Activated CD4-positive, alpha-beta T cell treated with anti-CD3 and anti-CD28 coated beads, Interleukin-2, amount 50 U/mL, for 24 hours (primary cell): ENCODE measurements around the gene FBXW4.
"Not testable (repeated sequence)": the region's sequence is repeated elsewhere in the genome, so short reads cannot be mapped to it uniquely, and the experiment has no call there.

Source experiments
- DNase-seq, 2 donors: peaks; one replicate each; pipeline ENCODE4 v3.0.0-alpha.2; 2020; ENCODE audit warnings: low read depth in 1 of 2, low spot score in 1 of 2

Gene FBXW4

GRCh38 chr10:101618871-101619270, 76.1 kb downstream of the FBXW4 start:
- DNase-seq = no peak

- DNase-seq = no peak
Observed at GRCh38 chr10:101617824-101618568, 77.0 kb downstream of the FBXW4 start.

GRCh38 chr10:101617102-101617823, 77.7 kb downstream of the FBXW4 start:
- no peak for DNase-seq

- no peak for DNase-seq
Observed at GRCh38 chr10:101616415-101617101, 78.4 kb downstream of the FBXW4 start.

- no peak for DNase-seq
Observed at GRCh38 chr10:101615525-101616116, 79.3 kb downstream of the FBXW4 start.

- no peak for DNase-seq
Observed at GRCh38 chr10:101614663-101615524, 80.1 kb downstream of the FBXW4 start.

GRCh38 chr10:101613646-101614045, 81.3 kb downstream of the FBXW4 start:
- DNase-seq = no peak

- no peak for DNase-seq
Observed at GRCh38 chr10:101612872-101613271, 82.1 kb downstream of the FBXW4 start.

GRCh38 chr10:101612086-101612485, 82.9 kb downstream of the FBXW4 start:
- no peak for DNase-seq

GRCh38 chr10:101611096-101611905, 83.7 kb downstream of the FBXW4 start:
- DNase-seq = no peak

GRCh38 chr10:101609481-101609880, 85.5 kb downstream of the FBXW4 start:
- DNase-seq = no peak

GRCh38 chr10:101607124-101607523, 87.8 kb downstream of the FBXW4 start:
- no peak for DNase-seq

- peak; percentile 44 to 52 for DNase-seq
Observed at GRCh38 chr10:101602761-101603398, 92.1 kb downstream of the FBXW4 start.

- no peak for DNase-seq
Observed at GRCh38 chr10:101601541-101601940, 93.4 kb downstream of the FBXW4 start.

GRCh38 chr10:101597091-101597900, 97.7 kb downstream of the FBXW4 start:
- no peak for DNase-seq

- DNase-seq = no peak
Observed at GRCh38 chr10:101595591-101596433, 99.2 kb downstream of the FBXW4 start.

GRCh38 chr10:101593331-101593730, 101.6 kb downstream of the FBXW4 start:
- not testable (repeated sequence) for DNase-seq

GRCh38 chr10:101588879-101589278, 106.1 kb downstream of the FBXW4 start:
- DNase-seq = no peak
